Measurements from ENCODE around the gene CHST13. TPM values are rescaled to one million over a fixed set of nuclear protein-coding genes. Genes with fewer than 3 reads are reported as not detected.

Gene CHST13
- total and polyA plus RNA-seq, 11 donors: 0.07 to 2.3 (median 0.37) TPM; not detected in 1

- TF ChIP-seq, protein P1, sequence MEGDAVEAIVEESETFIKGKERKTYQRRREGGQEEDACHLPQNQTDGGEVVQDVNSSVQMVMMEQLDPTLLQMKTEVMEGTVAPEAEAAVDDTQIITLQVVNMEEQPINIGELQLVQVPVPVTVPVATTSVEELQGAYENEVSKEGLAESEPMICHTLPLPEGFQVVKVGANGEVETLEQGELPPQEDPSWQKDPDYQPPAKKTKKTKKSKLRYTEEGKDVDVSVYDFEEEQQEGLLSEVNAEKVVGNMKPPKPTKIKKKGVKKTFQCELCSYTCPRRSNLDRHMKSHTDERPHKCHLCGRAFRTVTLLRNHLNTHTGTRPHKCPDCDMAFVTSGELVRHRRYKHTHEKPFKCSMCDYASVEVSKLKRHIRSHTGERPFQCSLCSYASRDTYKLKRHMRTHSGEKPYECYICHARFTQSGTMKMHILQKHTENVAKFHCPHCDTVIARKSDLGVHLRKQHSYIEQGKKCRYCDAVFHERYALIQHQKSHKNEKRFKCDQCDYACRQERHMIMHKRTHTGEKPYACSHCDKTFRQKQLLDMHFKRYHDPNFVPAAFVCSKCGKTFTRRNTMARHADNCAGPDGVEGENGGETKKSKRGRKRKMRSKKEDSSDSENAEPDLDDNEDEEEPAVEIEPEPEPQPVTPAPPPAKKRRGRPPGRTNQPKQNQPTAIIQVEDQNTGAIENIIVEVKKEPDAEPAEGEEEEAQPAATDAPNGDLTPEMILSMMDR (IDR thresholded peaks at IDR 0.05): no peak
- TF ChIP-seq POLR2A (IDR thresholded peaks at IDR 0.05): no peak
- no peaks in the 10 kb centered on the region for H3K36me3 ChIP-seq
- H3K4me1 ChIP-seq: peaks cover 0 to 22% (median 0%) of the 10 kb centered on the region in 12 donors
- H3K9me3 ChIP-seq: no peaks in the 10 kb centered on the region
- intact Hi-C loops (cut with DNase I): no loop called here
- ATAC-seq (no peak), DNase-seq (peak in 4 of 5 donors; percentile 6 to 46 (median 20))
- peaks cover 3 to 42% (median 15%) of the 10 kb centered on the region in 9 donors for H3K27me3 ChIP-seq
- WGBS, 4 donors: 30 to 41% (median 39%) methylated on average over 32 to 101 of the region's 101 CpGs
- H3K27ac ChIP-seq: no peak overlapping the region
- no peak overlapping the region for H3K4me3 ChIP-seq
Measured at GRCh38 chr3:126541628-126542339, 17.8 kb downstream of the CHST13 start.

GRCh38 chr3:126542340-126543241 is 18.6 kb downstream of the CHST13 start:
- 71 to 83% (median 79%) methylated on average over 43 to 57 of the region's 57 CpGs for WGBS, 4 donors
- Histone ChIP-seq H3K27me3 (peaks cover 4 to 34% (median 15%) of the 10 kb centered on the region in 9 donors), H3K4me1 (peaks cover 0 to 18% (median 0%) of the 10 kb centered on the region in 12 donors), H3K36me3 (no peaks in the 10 kb centered on the region), H3K27ac (no peak overlapping the region), H3K9me3 (no peaks in the 10 kb centered on the region), H3K4me3 (no peak overlapping the region)
- no peak for ATAC-seq
- TF ChIP-seq, protein P1 (IDR thresholded peaks at IDR 0.05): no peak
- no peak for TF ChIP-seq POLR2A (IDR thresholded peaks at IDR 0.05)
- intact Hi-C loops (cut with DNase I): no loop called here
- peak in 4 of 5 donors; percentile 5 to 63 (median 16) for DNase-seq

DNA sequence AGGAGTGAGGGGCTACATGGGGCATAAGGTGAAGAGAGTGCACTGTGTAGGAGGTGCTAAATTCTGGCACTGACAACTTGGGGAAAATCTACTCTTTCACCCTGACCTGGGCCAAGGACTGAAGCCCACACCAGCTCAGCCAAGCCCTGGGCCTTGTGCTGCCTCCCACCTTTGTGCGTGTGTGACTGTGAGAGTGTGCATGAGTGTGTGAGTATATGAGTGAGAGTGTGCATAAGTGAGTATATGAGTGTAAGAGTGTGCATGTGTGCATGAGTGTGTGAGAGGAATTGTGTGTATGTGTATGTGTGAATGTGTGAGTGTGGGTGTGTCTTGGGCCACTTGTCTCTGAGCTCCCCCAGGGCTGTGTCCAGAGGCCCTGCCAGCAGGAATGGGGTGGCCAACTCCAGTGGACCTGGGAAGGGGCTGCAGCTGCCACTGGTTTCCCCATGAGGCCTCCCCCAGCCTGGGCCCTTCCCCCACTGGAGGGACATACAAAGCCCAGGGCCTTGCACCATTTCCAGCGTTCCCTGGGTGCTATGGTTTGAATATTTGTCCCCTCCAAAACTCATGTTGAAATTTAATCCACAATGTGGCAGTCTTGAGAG is 19.6 kb downstream of the CHST13 start:
- Histone ChIP-seq H3K4me1 (peaks cover 0 to 17% (median 0%) of the 10 kb centered on the region in 12 donors), H3K27ac (no peak overlapping the region), H3K4me3 (no peak overlapping the region), H3K9me3 (no peaks in the 10 kb centered on the region), H3K36me3 (no peaks in the 10 kb centered on the region), H3K27me3 (peaks cover 4 to 29% (median 15%) of the 10 kb centered on the region in 9 donors)
- ATAC-seq (no peak), DNase-seq (peak in 3 of 5 donors; percentile 3 to 36 (median 3))
- intact Hi-C loops (cut with DNase I): no loop called here
- TF ChIP-seq, protein P1 (IDR thresholded peaks at IDR 0.05): no peak
- no peak for TF ChIP-seq POLR2A (IDR thresholded peaks at IDR 0.05)
- WGBS, 4 donors: 83 to 95% (median 90%) methylated on average over 2 of the region's 2 CpGs
